ENCODE data around the gene HIBADH.

Gene HIBADH

DNA sequence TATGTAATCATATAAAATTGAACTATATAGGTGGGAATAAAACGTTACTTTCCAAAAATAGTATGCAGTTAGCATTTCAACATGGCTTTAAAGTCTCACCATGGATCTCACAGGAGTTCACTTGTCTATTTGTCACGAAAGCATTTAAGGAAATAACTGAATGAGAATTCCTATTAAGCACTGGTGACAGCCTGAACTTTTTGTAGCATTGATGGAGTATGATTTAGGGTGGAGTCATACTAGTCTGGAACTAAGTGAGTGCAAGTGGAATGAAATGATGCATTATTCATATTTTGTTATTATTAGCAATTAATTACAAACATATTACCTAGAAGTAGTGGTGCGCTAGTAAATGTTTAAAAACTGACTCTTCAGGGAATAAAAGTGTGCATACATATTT is 26.0 kb upstream of the HIBADH start (continued):
- TF ChIP-seq, protein P1, sequence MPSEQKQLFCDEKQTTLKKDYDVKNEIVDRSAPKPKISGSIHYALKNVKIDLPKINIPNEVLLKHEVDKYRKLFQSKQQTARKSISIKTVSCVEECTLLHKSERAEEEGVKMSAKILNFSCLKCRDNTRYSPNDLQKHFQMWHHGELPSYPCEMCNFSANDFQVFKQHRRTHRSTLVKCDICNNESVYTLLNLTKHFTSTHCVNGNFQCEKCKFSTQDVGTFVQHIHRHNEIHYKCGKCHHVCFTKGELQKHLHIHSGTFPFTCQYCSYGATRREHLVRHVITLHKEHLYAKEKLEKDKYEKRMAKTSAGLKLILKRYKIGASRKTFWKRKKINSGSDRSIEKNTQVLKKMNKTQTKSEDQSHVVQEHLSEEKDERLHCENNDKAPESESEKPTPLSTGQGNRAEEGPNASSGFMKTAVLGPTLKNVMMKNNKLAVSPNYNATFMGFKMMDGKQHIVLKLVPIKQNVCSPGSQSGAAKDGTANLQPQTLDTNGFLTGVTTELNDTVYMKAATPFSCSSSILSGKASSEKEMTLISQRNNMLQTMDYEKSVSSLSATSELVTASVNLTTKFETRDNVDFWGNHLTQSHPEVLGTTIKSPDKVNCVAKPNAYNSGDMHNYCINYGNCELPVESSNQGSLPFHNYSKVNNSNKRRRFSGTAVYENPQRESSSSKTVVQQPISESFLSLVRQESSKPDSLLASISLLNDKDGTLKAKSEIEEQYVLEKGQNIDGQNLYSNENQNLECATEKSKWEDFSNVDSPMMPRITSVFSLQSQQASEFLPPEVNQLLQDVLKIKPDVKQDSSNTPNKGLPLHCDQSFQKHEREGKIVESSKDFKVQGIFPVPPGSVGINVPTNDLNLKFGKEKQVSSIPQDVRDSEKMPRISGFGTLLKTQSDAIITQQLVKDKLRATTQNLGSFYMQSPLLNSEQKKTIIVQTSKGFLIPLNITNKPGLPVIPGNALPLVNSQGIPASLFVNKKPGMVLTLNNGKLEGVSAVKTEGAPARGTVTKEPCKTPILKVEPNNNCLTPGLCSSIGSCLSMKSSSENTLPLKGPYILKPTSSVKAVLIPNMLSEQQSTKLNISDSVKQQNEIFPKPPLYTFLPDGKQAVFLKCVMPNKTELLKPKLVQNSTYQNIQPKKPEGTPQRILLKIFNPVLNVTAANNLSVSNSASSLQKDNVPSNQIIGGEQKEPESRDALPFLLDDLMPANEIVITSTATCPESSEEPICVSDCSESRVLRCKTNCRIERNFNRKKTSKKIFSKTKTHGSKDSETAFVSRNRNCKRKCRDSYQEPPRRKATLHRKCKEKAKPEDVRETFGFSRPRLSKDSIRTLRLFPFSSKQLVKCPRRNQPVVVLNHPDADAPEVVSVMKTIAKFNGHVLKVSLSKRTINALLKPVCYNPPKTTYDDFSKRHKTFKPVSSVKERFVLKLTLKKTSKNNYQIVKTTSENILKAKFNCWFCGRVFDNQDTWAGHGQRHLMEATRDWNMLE (tag by site-specific recombination; conservative IDR thresholded peaks at IDR 0.05; ENCODE audit: low read depth) = no peak
- TF ChIP-seq ZNF792 (tag by site-specific recombination; IDR thresholded peaks at IDR 0.05) (no peak), RBAK (tag by site-specific recombination; IDR thresholded peaks at IDR 0.05) (no peak), ZNF426 (tag by site-specific recombination; IDR thresholded peaks at IDR 0.05) (no peak), ZNF48 (tag by site-specific recombination; IDR thresholded peaks at IDR 0.05) (no peak), KLF8 (tag by site-specific recombination; IDR thresholded peaks at IDR 0.05) (no peak)
- TF ChIP-seq, protein P2, sequence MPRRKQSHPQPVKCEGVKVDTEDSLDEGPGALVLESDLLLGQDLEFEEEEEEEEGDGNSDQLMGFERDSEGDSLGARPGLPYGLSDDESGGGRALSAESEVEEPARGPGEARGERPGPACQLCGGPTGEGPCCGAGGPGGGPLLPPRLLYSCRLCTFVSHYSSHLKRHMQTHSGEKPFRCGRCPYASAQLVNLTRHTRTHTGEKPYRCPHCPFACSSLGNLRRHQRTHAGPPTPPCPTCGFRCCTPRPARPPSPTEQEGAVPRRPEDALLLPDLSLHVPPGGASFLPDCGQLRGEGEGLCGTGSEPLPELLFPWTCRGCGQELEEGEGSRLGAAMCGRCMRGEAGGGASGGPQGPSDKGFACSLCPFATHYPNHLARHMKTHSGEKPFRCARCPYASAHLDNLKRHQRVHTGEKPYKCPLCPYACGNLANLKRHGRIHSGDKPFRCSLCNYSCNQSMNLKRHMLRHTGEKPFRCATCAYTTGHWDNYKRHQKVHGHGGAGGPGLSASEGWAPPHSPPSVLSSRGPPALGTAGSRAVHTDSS (tag by site-specific recombination; IDR thresholded peaks at IDR 0.05) = no peak
- TF ChIP-seq, protein P3, sequence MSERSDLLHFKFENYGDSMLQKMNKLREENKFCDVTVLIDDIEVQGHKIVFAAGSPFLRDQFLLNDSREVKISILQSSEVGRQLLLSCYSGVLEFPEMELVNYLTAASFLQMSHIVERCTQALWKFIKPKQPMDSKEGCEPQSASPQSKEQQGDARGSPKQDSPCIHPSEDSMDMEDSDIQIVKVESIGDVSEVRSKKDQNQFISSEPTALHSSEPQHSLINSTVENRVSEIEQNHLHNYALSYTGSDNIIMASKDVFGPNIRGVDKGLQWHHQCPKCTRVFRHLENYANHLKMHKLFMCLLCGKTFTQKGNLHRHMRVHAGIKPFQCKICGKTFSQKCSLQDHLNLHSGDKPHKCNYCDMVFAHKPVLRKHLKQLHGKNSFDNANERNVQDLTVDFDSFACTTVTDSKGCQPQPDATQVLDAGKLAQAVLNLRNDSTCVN (tag by site-specific recombination; optimal IDR thresholded peaks at IDR 0.05) = no peak

DNA sequence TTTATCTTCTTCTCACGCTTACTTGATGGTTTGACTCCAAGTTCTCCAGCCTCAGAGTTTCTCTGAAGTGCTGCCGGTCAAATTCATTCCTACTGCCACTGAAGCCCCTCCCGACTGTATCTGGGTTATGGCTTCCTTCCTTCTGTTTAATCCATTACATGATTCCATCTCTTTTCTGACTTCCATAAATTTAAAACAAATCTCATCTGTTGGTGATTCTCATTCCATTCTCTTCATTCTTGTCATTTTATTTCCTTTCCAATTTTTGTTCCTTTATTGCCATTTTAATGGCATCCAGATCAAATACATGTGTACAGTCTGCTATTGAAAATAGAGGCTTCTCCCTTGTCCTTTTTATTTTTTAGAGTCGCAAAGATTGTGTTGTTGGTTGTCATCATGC is 25.4 kb upstream of the HIBADH start:
- TF ChIP-seq RBAK (tag by site-specific recombination; IDR thresholded peaks at IDR 0.05) = no peak
- TF ChIP-seq SP3 (tag by site-specific recombination; IDR thresholded peaks at IDR 0.05) = no peak
- TF ChIP-seq ZNF169 (tag by site-specific recombination; IDR thresholded peaks at IDR 0.05) = no peak
- TF ChIP-seq, protein P4, sequence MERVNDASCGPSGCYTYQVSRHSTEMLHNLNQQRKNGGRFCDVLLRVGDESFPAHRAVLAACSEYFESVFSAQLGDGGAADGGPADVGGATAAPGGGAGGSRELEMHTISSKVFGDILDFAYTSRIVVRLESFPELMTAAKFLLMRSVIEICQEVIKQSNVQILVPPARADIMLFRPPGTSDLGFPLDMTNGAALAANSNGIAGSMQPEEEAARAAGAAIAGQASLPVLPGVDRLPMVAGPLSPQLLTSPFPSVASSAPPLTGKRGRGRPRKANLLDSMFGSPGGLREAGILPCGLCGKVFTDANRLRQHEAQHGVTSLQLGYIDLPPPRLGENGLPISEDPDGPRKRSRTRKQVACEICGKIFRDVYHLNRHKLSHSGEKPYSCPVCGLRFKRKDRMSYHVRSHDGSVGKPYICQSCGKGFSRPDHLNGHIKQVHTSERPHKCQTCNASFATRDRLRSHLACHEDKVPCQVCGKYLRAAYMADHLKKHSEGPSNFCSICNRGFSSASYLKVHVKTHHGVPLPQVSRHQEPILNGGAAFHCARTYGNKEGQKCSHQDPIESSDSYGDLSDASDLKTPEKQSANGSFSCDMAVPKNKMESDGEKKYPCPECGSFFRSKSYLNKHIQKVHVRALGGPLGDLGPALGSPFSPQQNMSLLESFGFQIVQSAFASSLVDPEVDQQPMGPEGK (tag by site-specific recombination; IDR thresholded peaks at IDR 0.05) = no peak
- TF ChIP-seq ZBTB8A (tag by site-specific recombination; IDR thresholded peaks at IDR 0.05) = no peak
- no peak for TF ChIP-seq ZBTB21 (tag by site-specific recombination; IDR thresholded peaks at IDR 0.05)
- no peaks in the 10 kb centered on the region for H3K4me1 ChIP-seq (ENCODE audit: control insufficient read depth, insufficient read depth, low read length)
- H3K36me3 ChIP-seq (ENCODE audit: control insufficient read depth in 2 of 2, insufficient read depth in 1 of 2, low read length in 2 of 2) = no peaks in the 10 kb centered on the region
- POLR2A ChIA-PET = no interaction called here
- H3K4me3 ChIP-seq (ENCODE audit: low read depth, low read length) = no peak overlapping the region
- CTCF ChIA-PET = interaction anchor here (2.0 kb wide), 1 partner anchor 333 kb away, joined by 5 read pairs; no protein-coding TSS in a partner anchor
- H3K27ac ChIP-seq (ENCODE audit: extremely low read depth, low read depth, low read length) = no peak overlapping the region
- H3K9me3 ChIP-seq (ENCODE audit: control insufficient read depth, insufficient read depth, low read depth, low read length) = no peaks in the 10 kb centered on the region

DNA sequence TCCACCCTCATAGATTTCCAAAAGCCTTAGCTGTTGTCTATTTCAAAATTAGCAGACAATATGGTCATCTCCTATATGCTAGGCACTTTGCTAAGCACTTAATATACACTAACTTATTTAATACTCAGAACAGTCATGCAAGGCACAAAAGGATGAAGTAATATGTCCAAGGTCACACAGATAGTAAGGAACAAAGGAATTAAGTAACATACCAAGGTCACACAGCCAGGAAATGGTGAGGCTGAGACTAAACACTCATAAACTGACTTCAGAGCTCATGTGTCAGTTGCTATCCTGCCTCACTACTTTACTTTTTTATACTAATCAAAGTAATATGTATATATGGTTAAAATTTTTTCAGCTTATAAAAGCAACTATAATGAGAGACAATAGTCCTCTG is 23.6 kb upstream of the HIBADH start:
- Histone ChIP-seq H3K27ac (ENCODE audit: extremely low read depth, low read depth, low read length) (no peak overlapping the region), H3K4me1 (ENCODE audit: control insufficient read depth, insufficient read depth, low read length) (no peaks in the 10 kb centered on the region), H3K36me3 (ENCODE audit: control insufficient read depth in 2 of 2, insufficient read depth in 1 of 2, low read length in 2 of 2) (no peaks in the 10 kb centered on the region), H3K4me3 (ENCODE audit: low read depth, low read length) (no peak overlapping the region), H3K9me3 (ENCODE audit: control insufficient read depth, insufficient read depth, low read depth, low read length) (no peaks in the 10 kb centered on the region)
- CTCF ChIA-PET = interaction anchor here (0.6 to 1.5 kb wide), 3 partner anchors 110 to 408 kb away, joined by 3 read pairs; no protein-coding TSS in a partner anchor
- POLR2A ChIA-PET = no interaction called here
- TF ChIP-seq YY1 (tag by site-specific recombination; IDR thresholded peaks at IDR 0.05) (no peak), TCF7L2 (IDR thresholded peaks at IDR 0.05; ENCODE audit: borderline replicate concordance, low read depth, low read length) (no peak), KLF10 (tag by site-specific recombination; IDR thresholded peaks at IDR 0.05) (no peak)

All from HEK293 (cell line).